ENCODE results near the gene PSMD13. TPM values are rescaled to one million over a fixed set of nuclear protein-coding genes. Genes with fewer than 3 reads are reported as not detected.

PSMD13 gene
- total RNA-seq, 1 donor from 2014 or later: 150 TPM

- Histone ChIP-seq H3K4me3 (ENCODE audit: low read depth, low read length) (no peak overlapping the region), H3K36me3 (ENCODE audit: control insufficient read depth, insufficient read depth, low read length) (no peaks in the 10 kb centered on the region), H3K27me3 (ENCODE audit: control insufficient read depth, insufficient read depth, low read length) (no peaks in the 10 kb centered on the region)
- TF ChIP-seq, protein P1, sequence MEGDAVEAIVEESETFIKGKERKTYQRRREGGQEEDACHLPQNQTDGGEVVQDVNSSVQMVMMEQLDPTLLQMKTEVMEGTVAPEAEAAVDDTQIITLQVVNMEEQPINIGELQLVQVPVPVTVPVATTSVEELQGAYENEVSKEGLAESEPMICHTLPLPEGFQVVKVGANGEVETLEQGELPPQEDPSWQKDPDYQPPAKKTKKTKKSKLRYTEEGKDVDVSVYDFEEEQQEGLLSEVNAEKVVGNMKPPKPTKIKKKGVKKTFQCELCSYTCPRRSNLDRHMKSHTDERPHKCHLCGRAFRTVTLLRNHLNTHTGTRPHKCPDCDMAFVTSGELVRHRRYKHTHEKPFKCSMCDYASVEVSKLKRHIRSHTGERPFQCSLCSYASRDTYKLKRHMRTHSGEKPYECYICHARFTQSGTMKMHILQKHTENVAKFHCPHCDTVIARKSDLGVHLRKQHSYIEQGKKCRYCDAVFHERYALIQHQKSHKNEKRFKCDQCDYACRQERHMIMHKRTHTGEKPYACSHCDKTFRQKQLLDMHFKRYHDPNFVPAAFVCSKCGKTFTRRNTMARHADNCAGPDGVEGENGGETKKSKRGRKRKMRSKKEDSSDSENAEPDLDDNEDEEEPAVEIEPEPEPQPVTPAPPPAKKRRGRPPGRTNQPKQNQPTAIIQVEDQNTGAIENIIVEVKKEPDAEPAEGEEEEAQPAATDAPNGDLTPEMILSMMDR (IDR thresholded peaks at IDR 0.05; ENCODE audit: insufficient read depth, low read length, poor library complexity, severe bottlenecking): no peak
- no peak for DNase-seq (ENCODE audit: low read depth)
Measured at GRCh38 chr11:221539-221938, 15.2 kb upstream of the PSMD13 start.

DNA sequence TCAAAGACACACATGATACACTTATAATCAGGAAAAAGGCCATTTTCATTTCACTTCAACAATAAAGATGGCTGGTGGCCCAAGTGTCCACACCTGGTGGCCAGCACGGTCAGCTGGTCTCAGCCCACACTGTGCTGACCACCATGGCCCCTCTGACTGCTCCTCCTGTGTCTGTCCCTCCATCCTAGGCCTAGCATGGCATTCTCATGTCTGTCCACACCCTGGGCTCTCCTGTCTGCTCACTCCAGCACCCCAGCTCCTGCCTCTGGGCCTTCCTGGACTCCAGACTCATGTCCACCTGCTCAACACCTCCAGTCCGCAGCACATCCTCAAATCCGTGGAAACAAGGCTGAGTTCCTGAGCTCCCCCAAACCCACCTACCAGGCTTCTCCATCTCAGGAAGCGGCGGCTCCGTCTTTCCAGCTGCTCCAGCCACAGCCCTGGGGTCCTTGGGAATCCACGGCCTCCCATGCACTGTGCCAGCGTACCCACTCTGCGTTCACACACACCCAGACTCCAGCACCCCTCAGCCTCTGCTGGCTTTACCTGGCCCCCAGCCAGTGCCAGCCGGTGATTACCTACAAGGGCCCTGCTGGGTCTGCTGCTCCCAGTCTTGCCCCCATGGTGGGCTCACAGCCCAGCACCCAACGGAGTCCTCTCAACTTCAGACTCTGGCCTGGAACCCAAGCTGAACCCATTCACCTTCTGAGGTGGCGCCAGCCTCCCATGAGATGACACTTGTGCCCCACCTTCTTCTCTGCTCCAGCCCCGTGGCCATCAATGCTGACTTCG, 14.6 kb upstream of the PSMD13 start:
- no peak overlapping the region for H3K4me3 ChIP-seq (ENCODE audit: low read depth, low read length)
- DNase-seq (ENCODE audit: low read depth): no peak
- no peaks in the 10 kb centered on the region for H3K36me3 ChIP-seq (ENCODE audit: control insufficient read depth, insufficient read depth, low read length)
- H3K27me3 ChIP-seq (ENCODE audit: control insufficient read depth, insufficient read depth, low read length): no peaks in the 10 kb centered on the region
- TF ChIP-seq, protein P1 (IDR thresholded peaks at IDR 0.05; ENCODE audit: insufficient read depth, low read length, poor library complexity, severe bottlenecking): no peak

DNA sequence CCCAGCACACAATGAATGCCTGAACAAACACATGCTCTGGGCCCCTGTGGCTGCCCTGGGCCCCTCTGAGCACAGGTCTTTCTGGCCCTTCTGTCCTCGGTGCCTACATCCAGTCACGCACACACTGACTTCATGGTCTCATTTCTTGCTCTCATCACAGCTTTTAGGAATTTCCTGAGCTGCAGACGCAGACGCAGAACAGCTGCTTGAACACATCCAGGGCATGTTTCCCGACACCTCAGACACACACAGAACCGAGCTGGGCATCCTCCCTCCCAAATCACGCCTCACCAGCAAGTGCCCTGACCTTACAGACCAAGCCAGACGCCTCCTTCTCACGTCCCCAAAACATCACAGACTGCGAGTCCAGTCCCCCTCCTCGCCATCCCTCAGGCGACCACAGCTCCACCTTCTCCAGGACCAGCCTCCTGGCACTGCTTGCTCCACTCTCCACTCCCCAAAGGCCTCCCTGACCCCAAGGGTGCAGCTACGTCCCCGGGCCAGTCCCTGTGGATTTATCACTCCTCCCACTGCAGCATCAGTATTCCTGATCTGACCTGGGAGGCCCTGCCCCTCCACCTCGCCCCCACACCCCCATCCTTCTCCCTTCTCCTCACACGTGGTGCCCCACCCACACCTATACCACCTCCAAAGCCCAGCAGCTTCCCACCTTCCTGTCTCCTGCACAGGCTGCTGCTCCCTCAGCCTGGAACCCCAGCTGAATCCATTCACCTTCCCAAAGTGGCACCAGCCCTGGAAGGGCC, 13.6 kb upstream of the PSMD13 start:
- no peak for DNase-seq (ENCODE audit: low read depth)
- TF ChIP-seq, protein P1 (IDR thresholded peaks at IDR 0.05; ENCODE audit: insufficient read depth, low read length, poor library complexity, severe bottlenecking): no peak
- H3K27me3 ChIP-seq (ENCODE audit: control insufficient read depth, insufficient read depth, low read length): no peaks in the 10 kb centered on the region
- H3K36me3 ChIP-seq (ENCODE audit: control insufficient read depth, insufficient read depth, low read length): no peaks in the 10 kb centered on the region
- no peak overlapping the region for H3K4me3 ChIP-seq (ENCODE audit: low read depth, low read length)

- Histone ChIP-seq H3K27me3 (ENCODE audit: control insufficient read depth, insufficient read depth, low read length) (no peaks in the 10 kb centered on the region), H3K4me3 (ENCODE audit: low read depth, low read length) (no peak overlapping the region), H3K36me3 (ENCODE audit: control insufficient read depth, insufficient read depth, low read length) (no peaks in the 10 kb centered on the region)
- no peak for DNase-seq (ENCODE audit: low read depth)
- TF ChIP-seq, protein P1 (IDR thresholded peaks at IDR 0.05; ENCODE audit: insufficient read depth, low read length, poor library complexity, severe bottlenecking): no peak
Measured at GRCh38 chr11:223884-224283, 12.9 kb upstream of the PSMD13 start.

DNA sequence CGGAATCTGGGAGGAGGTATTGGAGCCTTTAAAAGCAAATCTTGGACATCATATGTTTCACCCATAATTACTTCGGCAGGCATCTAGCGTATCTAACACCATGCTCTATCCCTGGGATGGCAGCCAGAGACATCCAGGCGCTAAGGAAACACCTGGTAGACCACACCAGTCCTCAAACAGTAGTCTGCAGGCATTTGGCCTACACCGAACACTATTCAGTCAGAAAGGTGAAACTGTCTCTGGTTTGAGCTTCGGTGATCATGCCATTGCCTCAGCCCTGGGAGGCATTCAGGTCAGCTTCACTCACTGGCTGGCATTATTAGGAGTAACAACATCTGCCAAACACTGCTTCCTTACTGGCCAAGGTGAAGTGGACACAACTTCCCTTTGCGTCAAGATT, 12.4 kb upstream of the PSMD13 start:
- Histone ChIP-seq H3K36me3 (ENCODE audit: control insufficient read depth, insufficient read depth, low read length) (no peaks in the 10 kb centered on the region), H3K27me3 (ENCODE audit: control insufficient read depth, insufficient read depth, low read length) (no peaks in the 10 kb centered on the region), H3K4me3 (ENCODE audit: low read depth, low read length) (no peak overlapping the region)
- TF ChIP-seq, protein P1 (IDR thresholded peaks at IDR 0.05; ENCODE audit: insufficient read depth, low read length, poor library complexity, severe bottlenecking): no peak
- no peak for DNase-seq (ENCODE audit: low read depth)

All from kidney epithelial cell (primary cell).